Measurements from ENCODE around the gene DIPK1B. TPM values are rescaled to one million over a fixed set of nuclear protein-coding genes. Genes with fewer than 3 reads are reported as not detected.

The DIPK1B gene
- polyA plus RNA-seq, 1 of the 3 experiments (the other 2 are of a cell fraction): 24.5 TPM

GRCh38 chr9:136673088-136673974, 39.0 kb upstream of the DIPK1B start:
- Histone ChIP-seq H2AFZ (ENCODE audit: low read depth) (no peak overlapping the region), H3K27ac (ENCODE audit: low read depth in 2 of 2, low read length in 1 of 2) (no peak overlapping the region; a peak in 1 of 4 replicates), H3K36me3 (replicated peaks in 1 of 2; ENCODE audit: control insufficient read depth in 1 of 2, insufficient read depth in 2 of 2, low read length in 1 of 2) (peaks cover 0 to 3% of the 10 kb centered on the region in 2 experiments), H3K9ac (no peak overlapping the region), H4K20me1 (ENCODE audit: insufficient read depth) (0 out of 2 replicates have a peak, but pooled peaks cover 5% of the 10 kb centered on the region), H3K9me3 (no peaks in the 10 kb centered on the region), H3K4me2 (no peak overlapping the region), H3K9me2 (no peaks in the 10 kb centered on the region), H3K79me2 (ENCODE audit: insufficient read depth) (no peaks in the 10 kb centered on the region), H3K4me1 (ENCODE audit: control insufficient read depth in 1 of 2, insufficient read depth in 2 of 2, low read depth in 1 of 2, low read length in 1 of 2) (peaks cover 0 to 7% of the 10 kb centered on the region in 2 experiments; a peak in 1 of 4 replicates), H3F3A (replicated peaks; ENCODE audit: insufficient read depth) (peaks cover 3% of the 10 kb centered on the region), H3K27me3 (ENCODE audit: insufficient read depth) (no peaks in the 10 kb centered on the region), H3K4me3 (ENCODE audit: low read depth in 2 of 2, low read length in 1 of 2) (no peak overlapping the region)
- TF ChIP-seq ELF1 (IDR thresholded peaks at IDR 0.05): no peak
- TF ChIP-seq EZH2phosphoT487 (IDR thresholded peaks at IDR 0.05; ENCODE audit: borderline replicate concordance, low read depth): no peak
- TF ChIP-seq POLR2AphosphoS5 (IDR thresholded peaks at IDR 0.05; ENCODE audit: low read depth, low read length): no peak
- no peak for TF ChIP-seq NRF1 (IDR thresholded peaks at IDR 0.05; ENCODE audit: low read depth, low read length)
- TF ChIP-seq, protein P1, sequence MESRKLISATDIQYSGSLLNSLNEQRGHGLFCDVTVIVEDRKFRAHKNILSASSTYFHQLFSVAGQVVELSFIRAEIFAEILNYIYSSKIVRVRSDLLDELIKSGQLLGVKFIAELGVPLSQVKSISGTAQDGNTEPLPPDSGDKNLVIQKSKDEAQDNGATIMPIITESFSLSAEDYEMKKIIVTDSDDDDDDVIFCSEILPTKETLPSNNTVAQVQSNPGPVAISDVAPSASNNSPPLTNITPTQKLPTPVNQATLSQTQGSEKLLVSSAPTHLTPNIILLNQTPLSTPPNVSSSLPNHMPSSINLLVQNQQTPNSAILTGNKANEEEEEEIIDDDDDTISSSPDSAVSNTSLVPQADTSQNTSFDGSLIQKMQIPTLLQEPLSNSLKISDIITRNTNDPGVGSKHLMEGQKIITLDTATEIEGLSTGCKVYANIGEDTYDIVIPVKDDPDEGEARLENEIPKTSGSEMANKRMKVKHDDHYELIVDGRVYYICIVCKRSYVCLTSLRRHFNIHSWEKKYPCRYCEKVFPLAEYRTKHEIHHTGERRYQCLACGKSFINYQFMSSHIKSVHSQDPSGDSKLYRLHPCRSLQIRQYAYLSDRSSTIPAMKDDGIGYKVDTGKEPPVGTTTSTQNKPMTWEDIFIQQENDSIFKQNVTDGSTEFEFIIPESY (IDR thresholded peaks at IDR 0.05; ENCODE audit: borderline replicate concordance, low read depth): no peak
- no peak for TF ChIP-seq USF1 (IDR thresholded peaks at IDR 0.05; ENCODE audit: borderline replicate concordance, low read depth)
- no peak for TF ChIP-seq TAF1 (IDR thresholded peaks at IDR 0.05; ENCODE audit: borderline replicate concordance, low read depth, low read length)
- no peak for TF ChIP-seq TEAD4 (IDR thresholded peaks at IDR 0.05; ENCODE audit: borderline replicate concordance, insufficient read depth)
- no peak for TF ChIP-seq SIN3A (IDR thresholded peaks at IDR 0.05; ENCODE audit: borderline replicate concordance, low read depth, low read length)
- TF ChIP-seq, protein P2, sequence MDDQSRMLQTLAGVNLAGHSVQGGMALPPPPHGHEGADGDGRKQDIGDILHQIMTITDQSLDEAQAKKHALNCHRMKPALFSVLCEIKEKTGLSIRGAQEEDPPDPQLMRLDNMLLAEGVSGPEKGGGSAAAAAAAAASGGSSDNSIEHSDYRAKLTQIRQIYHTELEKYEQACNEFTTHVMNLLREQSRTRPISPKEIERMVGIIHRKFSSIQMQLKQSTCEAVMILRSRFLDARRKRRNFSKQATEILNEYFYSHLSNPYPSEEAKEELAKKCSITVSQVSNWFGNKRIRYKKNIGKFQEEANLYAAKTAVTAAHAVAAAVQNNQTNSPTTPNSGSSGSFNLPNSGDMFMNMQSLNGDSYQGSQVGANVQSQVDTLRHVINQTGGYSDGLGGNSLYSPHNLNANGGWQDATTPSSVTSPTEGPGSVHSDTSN (IDR thresholded peaks at IDR 0.05): no peak
- TF ChIP-seq FOSL2 (IDR thresholded peaks at IDR 0.05; ENCODE audit: borderline replicate concordance, low read depth): no peak
- TF ChIP-seq RAD21 (IDR thresholded peaks at IDR 0.05; ENCODE audit: low read length): no peak
- TF ChIP-seq SMC3 (IDR thresholded peaks at IDR 0.05; ENCODE audit: low read depth, low read length): no peak
- TF ChIP-seq MXI1 (IDR thresholded peaks at IDR 0.05; ENCODE audit: low read depth, low read length): no peak
- no peak for TF ChIP-seq FOXJ3 (CRISPR knock-in tag; IDR thresholded peaks at IDR 0.05)
- TF ChIP-seq EP300 (IDR thresholded peaks at IDR 0.05; ENCODE audit: borderline replicate concordance in 1 of 2, low read depth in 1 of 2, low read length in 1 of 2): no peak
- TF ChIP-seq RCOR1 (IDR thresholded peaks at IDR 0.05; ENCODE audit: low read length): no peak
- TF ChIP-seq TCF12 (IDR thresholded peaks at IDR 0.05): no peak
- ChIA-PET POLR2A (interaction anchor here (1.2 to 1.9 kb wide), 2 partner anchors 11 to 54 kb away, joined by 3 to 4 read pairs; no protein-coding TSS in a partner anchor), CTCF (interaction anchor here (1.0 to 6.5 kb wide), 16 partner anchors 10 to 188 kb away, joined by 3 to 90 read pairs (median 16); partner anchors contain the start of genes AGPAT2 and EGFL7)
- 92% methylated on average over 15 of the region's 35 CpGs for WGBS (ENCODE audit: low lambda C conversion rate)
- no peak for DNase-seq

All from SK-N-SH (cell line).